Measurements from ENCODE around the gene OIP5. TPM values are rescaled to one million over a fixed set of nuclear protein-coding genes. Genes with fewer than 3 reads are reported as not detected.
A peak's percentile ranks its signal among the peaks of the same experiment; 100 is the strongest.

OIP5 gene
- 0.72 and 0.88 TPM in 2 replicates for total RNA-seq

DNA sequence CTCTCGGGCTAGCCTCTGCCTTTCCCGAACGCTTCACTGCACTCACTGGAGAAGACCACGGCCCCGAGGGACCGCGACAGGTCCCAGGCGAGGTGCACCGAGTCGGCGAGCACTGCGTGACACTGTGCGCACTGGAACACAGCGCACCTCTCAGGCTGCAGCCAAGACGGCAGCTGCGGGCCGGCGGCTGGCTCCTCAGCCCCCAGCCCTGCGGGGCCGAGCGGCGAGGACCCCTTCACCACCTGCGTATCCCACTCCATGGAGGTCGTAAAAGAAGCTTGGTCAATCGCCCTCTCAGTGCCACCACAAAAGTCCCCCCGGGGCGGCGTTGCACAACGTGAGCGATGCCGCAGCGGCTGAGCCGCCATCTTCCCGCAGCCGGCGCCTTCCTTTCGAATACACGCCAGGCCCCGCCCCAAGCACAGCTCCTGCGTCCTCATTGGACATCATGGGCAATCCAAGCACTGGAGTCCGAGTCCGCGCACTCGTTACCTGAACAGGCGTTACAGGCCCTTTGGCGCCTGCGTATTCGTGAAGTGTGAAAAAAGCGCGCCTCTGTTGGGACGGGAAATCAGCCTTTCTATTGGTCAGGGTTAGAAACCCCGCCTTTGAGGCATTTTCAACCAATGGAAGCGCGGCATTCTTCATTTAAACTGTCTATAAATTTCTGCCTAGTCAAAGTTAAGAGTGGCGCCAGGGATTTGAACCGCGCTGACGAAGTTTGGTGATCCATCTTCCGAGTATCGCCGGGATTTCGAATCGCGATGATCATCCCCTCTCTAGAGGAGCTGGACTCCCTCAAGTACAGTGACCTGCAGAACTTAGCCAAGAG lies at the start of gene OIP5, which contains the start of gene NUSAP1:
TSS of gene OIP5 (minus strand) at position 398 of the 832 bp plus-strand sequence. CDS start at position 368, 30 bp downstream.
TSS of gene NUSAP1 (plus strand) at position 688 of the 832 bp plus-strand sequence. CDS start at position 765, 77 bp downstream.
- peak within 1 kb of the TSS; percentile 95 for H2AFZ ChIP-seq (ENCODE audit: low read length)
- peak within 1 kb of the TSS; percentile 68 for H3K27ac ChIP-seq (ENCODE audit: low read depth, low read length)
- peaks cover 8% of the 10 kb centered on the region for H3K4me1 ChIP-seq (ENCODE audit: insufficient read depth, low read length)
- H3K4me2 ChIP-seq (ENCODE audit: insufficient read depth, low read length) = peak within 1 kb of the TSS; percentile 97
- H3K79me2 ChIP-seq (ENCODE audit: insufficient read depth, low read length) = peaks cover 36% of the 10 kb centered on the region
- peak within 1 kb of the TSS; percentile 94 for H3K4me3 ChIP-seq (ENCODE audit: insufficient read depth, low read length)
- H3K9me3 ChIP-seq (ENCODE audit: low read depth, low read length) = no peaks in the 10 kb centered on the region
- H4K20me1 ChIP-seq (ENCODE audit: insufficient read depth, low read length) = no peaks in the 10 kb centered on the region
- H3K27me3 ChIP-seq (ENCODE audit: insufficient read depth, low read length) = no peaks in the 10 kb centered on the region
- no peaks in the 10 kb centered on the region for H3K36me3 ChIP-seq (ENCODE audit: insufficient read depth, low read length)
- peak; percentile 99 for DNase-seq (ENCODE audit: insufficient read length, low spot score, missing footprints)
- no peak for TF ChIP-seq CTCF (IDR thresholded peaks at IDR 0.05; ENCODE audit: extremely low read depth, low read depth, low read length)

- TF ChIP-seq CTCF (IDR thresholded peaks at IDR 0.05; ENCODE audit: extremely low read depth, low read depth, low read length) = no peak
These were observed 45.6 kb upstream of the OIP5 start for GRCh38 chr15:41377978-41378377.

GRCh38 chr15:41367418-41367817 lies 35.0 kb upstream of the OIP5 start:
- H2AFZ ChIP-seq (ENCODE audit: low read length) = no peak overlapping the region
- H4K20me1 ChIP-seq (ENCODE audit: insufficient read depth, low read length) = no peaks in the 10 kb centered on the region
- TF ChIP-seq CTCF (IDR thresholded peaks at IDR 0.05; ENCODE audit: extremely low read depth, low read depth, low read length) = no peak
- no peaks in the 10 kb centered on the region for H3K9me3 ChIP-seq (ENCODE audit: low read depth, low read length)
- no peak overlapping the region for H3K4me3 ChIP-seq (ENCODE audit: insufficient read depth, low read length)
- no peaks in the 10 kb centered on the region for H3K27me3 ChIP-seq (ENCODE audit: insufficient read depth, low read length)
- DNase-seq (ENCODE audit: insufficient read length, low spot score, missing footprints) = no peak
- peaks cover 42% of the 10 kb centered on the region for H3K36me3 ChIP-seq (ENCODE audit: insufficient read depth, low read length)
- H3K4me2 ChIP-seq (ENCODE audit: insufficient read depth, low read length) = no peak overlapping the region
- H3K27ac ChIP-seq (ENCODE audit: low read depth, low read length) = no peak overlapping the region
- no peaks in the 10 kb centered on the region for H3K79me2 ChIP-seq (ENCODE audit: insufficient read depth, low read length)
- no peaks in the 10 kb centered on the region for H3K4me1 ChIP-seq (ENCODE audit: insufficient read depth, low read length)

More at GRCh38 chr15:41377978-41378377, 45.6 kb upstream of the OIP5 start:
- peak; percentile 45 for DNase-seq (ENCODE audit: insufficient read length, low spot score, missing footprints)
- Histone ChIP-seq H4K20me1 (ENCODE audit: insufficient read depth, low read length) (no peaks in the 10 kb centered on the region), H3K79me2 (ENCODE audit: insufficient read depth, low read length) (no peaks in the 10 kb centered on the region), H3K4me1 (ENCODE audit: insufficient read depth, low read length) (no peaks in the 10 kb centered on the region), H3K4me2 (ENCODE audit: insufficient read depth, low read length) (no peak overlapping the region), H3K27me3 (ENCODE audit: insufficient read depth, low read length) (no peaks in the 10 kb centered on the region), H3K27ac (ENCODE audit: low read depth, low read length) (no peak overlapping the region), H3K9me3 (ENCODE audit: low read depth, low read length) (no peaks in the 10 kb centered on the region), H3K4me3 (ENCODE audit: insufficient read depth, low read length) (no peak overlapping the region), H3K36me3 (ENCODE audit: insufficient read depth, low read length) (peaks cover 29% of the 10 kb centered on the region), H2AFZ (ENCODE audit: low read length) (no peak overlapping the region)

DNA sequence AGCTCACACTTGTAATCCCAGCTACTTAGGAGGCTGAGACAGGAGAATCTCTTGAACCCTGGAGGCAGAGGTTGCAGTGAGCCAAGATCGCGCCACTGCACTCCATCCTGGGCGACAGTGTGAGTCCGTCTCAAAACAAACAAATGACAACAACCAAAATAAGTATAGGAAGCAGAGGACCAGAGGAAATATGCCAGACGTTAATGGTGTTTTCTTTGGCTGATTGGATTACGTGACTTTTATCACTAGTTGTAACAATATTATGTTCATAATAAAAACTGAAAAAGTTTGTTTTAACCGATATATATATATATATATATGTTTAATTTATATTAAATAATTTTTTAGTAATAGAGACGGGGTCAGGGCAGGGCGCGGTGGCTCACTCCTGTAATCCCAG lies 22.0 kb upstream of the OIP5 start:
- no peaks in the 10 kb centered on the region for H4K20me1 ChIP-seq (ENCODE audit: insufficient read depth, low read length)
- H3K4me2 ChIP-seq (ENCODE audit: insufficient read depth, low read length) = no peak overlapping the region
- H3K27ac ChIP-seq (ENCODE audit: low read depth, low read length) = no peak overlapping the region
- no peaks in the 10 kb centered on the region for H3K9me3 ChIP-seq (ENCODE audit: low read depth, low read length)
- H3K4me1 ChIP-seq (ENCODE audit: insufficient read depth, low read length) = no peaks in the 10 kb centered on the region
- H3K36me3 ChIP-seq (ENCODE audit: insufficient read depth, low read length) = peaks cover 55% of the 10 kb centered on the region
- TF ChIP-seq CTCF (IDR thresholded peaks at IDR 0.05; ENCODE audit: extremely low read depth, low read depth, low read length) = no peak
- DNase-seq (ENCODE audit: insufficient read length, low spot score, missing footprints) = peak; percentile 53
- H2AFZ ChIP-seq (ENCODE audit: low read length) = no peak overlapping the region
- no peaks in the 10 kb centered on the region for H3K79me2 ChIP-seq (ENCODE audit: insufficient read depth, low read length)
- no peaks in the 10 kb centered on the region for H3K27me3 ChIP-seq (ENCODE audit: insufficient read depth, low read length)
- no peak overlapping the region for H3K4me3 ChIP-seq (ENCODE audit: insufficient read depth, low read length)
